Tibial artery (tissue), 4 donors: ENCODE data around the gene ZNF627.
A peak's percentile ranks its signal among the peaks of the same experiment; 100 is the strongest.
"Not testable (repeated sequence)": the region's sequence is repeated elsewhere in the genome, so short reads cannot be mapped to it uniquely, and the experiment has no call there.

Experiments used
- DNase-seq, 2 donors: peaks; one replicate each; pipeline ENCODE4 v3.0.0-alpha.2; 2019
- H3K27ac ChIP-seq, 2 donors: fragments of 200-600 bp; sonication (generic) in 1 of 2; 1 replicate in 1 of 2; 2 replicates in 1 of 2; pipeline ENCODE4 v1.5.1; 2018 to 2019; ENCODE audit warnings: mild to moderate bottlenecking in 1 of 2
- H3K27me3 ChIP-seq, 2 donors: fragments of 200-600 bp; sonication (generic) in 1 of 2; one replicate each; pipeline versions ENCODE4 v1.5.1 to v1.6.0; 2016 to 2019
- H3K36me3 ChIP-seq, 3 donors: fragments of 200-600 bp; sonication (generic) in 2 of 3; one replicate each; pipeline ENCODE4 v1.5.1; 2016 to 2019; ENCODE audit warnings: mild to moderate bottlenecking in 2 of 3
- H3K4me1 ChIP-seq, 4 donors: fragments of 200-600 bp; sonication (generic) in 2 of 4; 1 replicate in 3 of 4; 2 replicates in 1 of 4; pipeline ENCODE4 v1.5.1; 2016 to 2019
- H3K4me3 ChIP-seq, 2 donors: fragments of 200-600 bp; sonication (generic) in 1 of 2; 1 replicate in 1 of 2; 2 replicates in 1 of 2; pipeline ENCODE4 v1.5.1; 2018 to 2019; ENCODE audit warnings: mild to moderate bottlenecking in 2 of 2
- H3K9me3 ChIP-seq, 3 donors: fragments of 200-600 bp; sonication (generic) in 1 of 3; one replicate each; pipeline ENCODE4 v1.5.1; 2016 to 2019
- CTCF ChIP-seq, 2 experiments: fragments of 200-600 bp in 1 of 2; fragments of 450-650 bp in 1 of 2; IDR thresholded peaks; one replicate each; pipeline ENCODE4 v1.5.1; 2017 to 2019; ENCODE audit warnings: antibody characterized with exemption in 2 of 2, mild to moderate bottlenecking in 1 of 2, moderate library complexity in 1 of 2
- intact Hi-C: fragments of 100-400 bp; cut with DNase I; formaldehyde crosslinking; loops from one replicate; pipeline ENCODE4 v1.15.0; 2023; ENCODE audit warnings: low total_unique reads

Gene ZNF627

GRCh38 chr19:11612816-11613511 lies 15.7 kb downstream of the ZNF627 start:
- no peak overlapping the region for H3K4me3 ChIP-seq
- intact Hi-C loops: no loop called here
- peaks cover 37 to 42% (median 37%) of the 10 kb centered on the region in 3 donors for H3K36me3 ChIP-seq
- no peaks in the 10 kb centered on the region for H3K27me3 ChIP-seq
- H3K9me3 ChIP-seq: peaks cover 0 to 16% (median 7%) of the 10 kb centered on the region in 3 donors
- TF ChIP-seq CTCF (IDR thresholded peaks at IDR 0.05): no peak
- no peak for DNase-seq
- no peak overlapping the region for H3K27ac ChIP-seq
- H3K4me1 ChIP-seq: no peaks in the 10 kb centered on the region

GRCh38 chr19:11617180-11618062 lies 20.1 kb downstream of the ZNF627 start:
- DNase-seq: no peak
- intact Hi-C loops: no loop called here
- no peak overlapping the region for H3K4me3 ChIP-seq
- H3K4me1 ChIP-seq: no peaks in the 10 kb centered on the region
- H3K9me3 ChIP-seq: peaks cover 0 to 17% (median 7%) of the 10 kb centered on the region in 3 donors
- H3K36me3 ChIP-seq: peaks cover 50 to 80% (median 71%) of the 10 kb centered on the region in 3 donors
- no peak for TF ChIP-seq CTCF (IDR thresholded peaks at IDR 0.05)
- H3K27ac ChIP-seq: no peak overlapping the region
- H3K27me3 ChIP-seq: no peaks in the 10 kb centered on the region

- intact Hi-C loops: no loop called here
These were observed 23.3 kb downstream of the ZNF627 start for GRCh38 chr19:11620553-11620952.

GRCh38 chr19:11622401-11622800 lies 25.1 kb downstream of the ZNF627 start:
- H3K27ac ChIP-seq, H3K9me3 ChIP-seq, intact Hi-C loops: not testable (repeated sequence)

More at GRCh38 chr19:11620553-11620952, 23.3 kb downstream of the ZNF627 start:
- Histone ChIP-seq H3K27ac (no peak overlapping the region), H3K4me1 (peaks cover 0 to 20% (median 8%) of the 10 kb centered on the region in 4 donors), H3K27me3 (no peaks in the 10 kb centered on the region), H3K36me3 (peaks cover 38 to 64% (median 58%) of the 10 kb centered on the region in 3 donors), H3K4me3 (no peak overlapping the region), H3K9me3 (peaks cover 0 to 17% (median 7%) of the 10 kb centered on the region in 3 donors)
- no peak for DNase-seq
- TF ChIP-seq CTCF (IDR thresholded peaks at IDR 0.05): no peak

GRCh38 chr19:11624069-11624463 lies 26.8 kb downstream of the ZNF627 start:
- Histone ChIP-seq H3K4me3 (peak overlapping the region; percentile 36 to 54), H3K27ac (peak overlapping the region; percentile 42 to 45), H3K9me3 (no peaks in the 10 kb centered on the region), H3K27me3 (no peaks in the 10 kb centered on the region), H3K36me3 (peaks cover 8 to 29% (median 22%) of the 10 kb centered on the region in 3 donors), H3K4me1 (peaks cover 0 to 20% (median 8%) of the 10 kb centered on the region in 4 donors)
- intact Hi-C loops: no loop called here
- no peak for TF ChIP-seq CTCF (IDR thresholded peaks at IDR 0.05)
- no peak for DNase-seq

More at GRCh38 chr19:11622401-11622800, 25.1 kb downstream of the ZNF627 start:
- peaks cover 0 to 20% (median 8%) of the 10 kb centered on the region in 4 donors for H3K4me1 ChIP-seq
- not testable (repeated sequence) for H3K4me3 ChIP-seq, H3K27me3 ChIP-seq, DNase-seq
- peaks cover 19 to 45% (median 39%) of the 10 kb centered on the region in 3 donors for H3K36me3 ChIP-seq
